K562 (cell line): ENCODE results near the gene ITGA6. TPM values are rescaled to one million over a fixed set of nuclear protein-coding genes. Genes with fewer than 3 reads are reported as not detected.

Source experiments
- ELK3 ChIP-seq: fragments of 450-650 bp; formaldehyde crosslinking; IDR thresholded peaks from 2 replicates; pipeline ENCODE4 v1.4.0; 2020; ENCODE audit warnings: mild to moderate bottlenecking
- polyA plus RNA-seq, 8 experiments: library from polyadenylated mRNA; depleted of rRNA in 4 of 8; stranded (reverse) in 5 of 8; unstranded in 3 of 8; fragments of >200 nt; fragmentation: Nextera tagmentation in 2 of 8; fragmentation: Illumina TruSeq in 1 of 8; extraction: Ambion mirVana in 2 of 8; extraction: Trizol in 1 of 8; gene quantifications; 2 replicates each; pipeline versions ENCODE4 v1.2.1 to v1.2.3, GENCODE V29; 2011 to 2014; ENCODE audit warnings: inconsistent platforms in 1 of 8, missing spikeins in 1 of 8
- total RNA-seq, 7 experiments: library from RNA; depleted of rRNA in 6 of 7; stranded (reverse); fragments of >200 nt in 6 of 7; fragmentation: Illumina TruSeq in 2 of 7; extraction: Trizol in 2 of 7; gene quantifications; 2 replicates each; pipeline versions ENCODE4 v1.2.1 to v1.2.3, GENCODE V29; 2011 to 2021; ENCODE audit warnings: low replicate concordance in 1 of 7
- TF ChIP-seq, protein P1 (sequence below), 2 experiments: fragments of 150-350 bp in 1 of 2; IDR thresholded peaks; 2 replicates each; pipeline ENCODE4 v1.6.1; 2012 to 2016; ENCODE audit warnings: low read depth in 2 of 2, low read length in 2 of 2, mild to moderate bottlenecking in 1 of 2, moderate library complexity in 1 of 2
- TF ChIP-seq, protein P2 (sequence below): fragments of 450-650 bp; IDR thresholded peaks from 2 replicates; pipeline ENCODE4 v1.6.1; 2017; ENCODE audit warnings: mild to moderate bottlenecking, moderate library complexity

Gene ITGA6
- total and polyA plus RNA-seq, 9 of the 15 experiments (the other 6 are each of a cell fraction or from before 2014, with no cell fraction given): 0.01 to 0.29 (median 0.05) TPM; not detected in 5

- TF ChIP-seq ELK3: no peak
- TF ChIP-seq, protein P1, sequence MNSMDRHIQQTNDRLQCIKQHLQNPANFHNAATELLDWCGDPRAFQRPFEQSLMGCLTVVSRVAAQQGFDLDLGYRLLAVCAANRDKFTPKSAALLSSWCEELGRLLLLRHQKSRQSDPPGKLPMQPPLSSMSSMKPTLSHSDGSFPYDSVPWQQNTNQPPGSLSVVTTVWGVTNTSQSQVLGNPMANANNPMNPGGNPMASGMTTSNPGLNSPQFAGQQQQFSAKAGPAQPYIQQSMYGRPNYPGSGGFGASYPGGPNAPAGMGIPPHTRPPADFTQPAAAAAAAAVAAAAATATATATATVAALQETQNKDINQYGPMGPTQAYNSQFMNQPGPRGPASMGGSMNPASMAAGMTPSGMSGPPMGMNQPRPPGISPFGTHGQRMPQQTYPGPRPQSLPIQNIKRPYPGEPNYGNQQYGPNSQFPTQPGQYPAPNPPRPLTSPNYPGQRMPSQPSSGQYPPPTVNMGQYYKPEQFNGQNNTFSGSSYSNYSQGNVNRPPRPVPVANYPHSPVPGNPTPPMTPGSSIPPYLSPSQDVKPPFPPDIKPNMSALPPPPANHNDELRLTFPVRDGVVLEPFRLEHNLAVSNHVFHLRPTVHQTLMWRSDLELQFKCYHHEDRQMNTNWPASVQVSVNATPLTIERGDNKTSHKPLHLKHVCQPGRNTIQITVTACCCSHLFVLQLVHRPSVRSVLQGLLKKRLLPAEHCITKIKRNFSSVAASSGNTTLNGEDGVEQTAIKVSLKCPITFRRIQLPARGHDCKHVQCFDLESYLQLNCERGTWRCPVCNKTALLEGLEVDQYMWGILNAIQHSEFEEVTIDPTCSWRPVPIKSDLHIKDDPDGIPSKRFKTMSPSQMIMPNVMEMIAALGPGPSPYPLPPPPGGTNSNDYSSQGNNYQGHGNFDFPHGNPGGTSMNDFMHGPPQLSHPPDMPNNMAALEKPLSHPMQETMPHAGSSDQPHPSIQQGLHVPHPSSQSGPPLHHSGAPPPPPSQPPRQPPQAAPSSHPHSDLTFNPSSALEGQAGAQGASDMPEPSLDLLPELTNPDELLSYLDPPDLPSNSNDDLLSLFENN (IDR thresholded peaks at IDR 0.05; ENCODE audit: low read depth in 2 of 2, low read length in 2 of 2): no peak
- TF ChIP-seq, protein P2, sequence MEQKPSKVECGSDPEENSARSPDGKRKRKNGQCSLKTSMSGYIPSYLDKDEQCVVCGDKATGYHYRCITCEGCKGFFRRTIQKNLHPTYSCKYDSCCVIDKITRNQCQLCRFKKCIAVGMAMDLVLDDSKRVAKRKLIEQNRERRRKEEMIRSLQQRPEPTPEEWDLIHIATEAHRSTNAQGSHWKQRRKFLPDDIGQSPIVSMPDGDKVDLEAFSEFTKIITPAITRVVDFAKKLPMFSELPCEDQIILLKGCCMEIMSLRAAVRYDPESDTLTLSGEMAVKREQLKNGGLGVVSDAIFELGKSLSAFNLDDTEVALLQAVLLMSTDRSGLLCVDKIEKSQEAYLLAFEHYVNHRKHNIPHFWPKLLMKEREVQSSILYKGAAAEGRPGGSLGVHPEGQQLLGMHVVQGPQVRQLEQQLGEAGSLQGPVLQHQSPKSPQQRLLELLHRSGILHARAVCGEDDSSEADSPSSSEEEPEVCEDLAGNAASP: no peak
- TF ChIP-seq, all 486 proteins: peak for 0
Measured at GRCh38 chr2:172408143-172408766, 19.1 kb upstream of the ITGA6 start (continued).
